Measurements from ENCODE around the gene CZIB.
"Not testable (repeated sequence)": the region's sequence is repeated elsewhere in the genome, so short reads cannot be mapped to it uniquely, and the experiment has no call there.

Gene CZIB

GRCh38 chr1:53238197-53239155 lies 18.0 kb upstream of the CZIB start, which contains the start of gene MAGOH:
Gene MAGOH (minus strand): TSS chr1:53238518. CDS start chr1:53238448, 70 bp downstream.
- peak; percentile 95 for DNase-seq (ENCODE audit: low spot score)

DNA sequence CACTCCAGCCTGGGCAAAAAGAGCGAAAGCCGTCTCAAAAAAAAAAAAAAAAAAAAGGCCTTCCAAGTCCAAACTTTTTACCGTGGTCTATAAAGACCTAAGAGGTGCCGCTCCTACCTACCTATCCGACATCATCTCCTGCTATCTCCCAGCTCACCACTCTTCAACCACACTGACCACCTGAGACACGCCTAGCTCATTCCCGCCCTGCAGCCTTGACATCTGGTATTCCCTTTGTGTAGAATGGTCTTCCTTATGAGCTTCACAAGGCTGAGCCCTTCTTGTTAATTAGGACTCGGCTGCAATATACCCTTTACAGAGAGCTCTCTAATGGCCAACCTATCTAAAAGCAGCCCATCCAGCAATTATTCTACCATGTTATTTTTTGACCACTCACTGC lies 17.2 kb upstream of the CZIB start:
- peak; percentile 14 for DNase-seq (ENCODE audit: low spot score)

DNA sequence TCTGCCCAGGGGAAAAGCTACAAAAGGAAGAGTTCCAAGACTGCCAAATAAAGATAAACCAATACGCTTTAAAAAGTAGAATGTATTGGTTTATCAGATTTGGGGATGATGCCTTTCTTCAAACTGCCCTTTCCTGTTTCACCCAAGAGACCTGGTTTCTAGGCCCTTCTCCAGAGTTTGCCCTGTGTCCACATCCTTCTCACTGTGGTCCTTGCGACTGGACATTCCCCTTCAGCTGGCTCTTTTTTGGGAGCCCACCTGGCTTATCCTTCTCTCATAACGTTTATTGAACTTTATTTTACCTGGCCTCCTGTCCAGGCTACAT lies 490 bp upstream of the CZIB start:
- no peak for DNase-seq (ENCODE audit: low spot score)

DNA sequence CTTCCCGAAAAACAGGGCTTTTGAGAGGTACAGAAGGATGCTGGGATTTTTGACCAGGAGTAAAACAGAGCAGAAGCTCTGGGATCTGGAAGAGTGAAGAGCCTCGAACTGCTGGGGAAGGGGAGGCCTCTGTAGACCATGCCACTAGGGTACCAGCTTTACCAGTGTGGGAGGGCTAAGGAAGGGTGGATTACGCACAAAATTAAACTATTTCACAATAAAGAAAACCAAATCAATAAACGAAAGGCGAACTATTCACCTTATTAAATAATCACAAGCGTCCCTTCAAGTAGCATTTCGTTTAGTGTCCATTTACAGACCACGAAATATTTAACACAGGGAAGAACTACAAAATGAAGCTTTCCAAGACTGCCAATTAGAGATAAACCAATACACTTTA lies 723 bp downstream of the CZIB start:
- no peak for DNase-seq (ENCODE audit: low spot score)

DNA sequence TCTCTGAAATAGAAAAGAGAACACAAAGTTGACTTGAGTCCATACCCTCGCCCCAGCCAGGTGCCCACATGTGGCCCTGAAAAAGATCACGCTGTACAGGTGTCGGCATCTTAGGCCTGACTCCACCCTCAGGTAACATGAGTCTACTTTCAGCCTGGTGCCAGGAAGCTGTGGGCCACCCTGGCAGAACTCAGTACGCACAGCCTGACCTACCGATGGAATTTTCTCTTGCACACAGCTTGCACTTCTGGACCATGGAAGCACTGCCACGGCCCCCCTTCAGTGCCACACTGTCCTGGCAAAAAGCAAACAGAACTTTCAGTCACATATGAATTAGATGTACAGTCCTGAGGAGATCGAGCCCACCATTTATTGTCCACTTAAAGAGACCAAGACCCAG lies 2.2 kb downstream of the CZIB start:
- DNase-seq (ENCODE audit: low spot score) = no peak

DNA sequence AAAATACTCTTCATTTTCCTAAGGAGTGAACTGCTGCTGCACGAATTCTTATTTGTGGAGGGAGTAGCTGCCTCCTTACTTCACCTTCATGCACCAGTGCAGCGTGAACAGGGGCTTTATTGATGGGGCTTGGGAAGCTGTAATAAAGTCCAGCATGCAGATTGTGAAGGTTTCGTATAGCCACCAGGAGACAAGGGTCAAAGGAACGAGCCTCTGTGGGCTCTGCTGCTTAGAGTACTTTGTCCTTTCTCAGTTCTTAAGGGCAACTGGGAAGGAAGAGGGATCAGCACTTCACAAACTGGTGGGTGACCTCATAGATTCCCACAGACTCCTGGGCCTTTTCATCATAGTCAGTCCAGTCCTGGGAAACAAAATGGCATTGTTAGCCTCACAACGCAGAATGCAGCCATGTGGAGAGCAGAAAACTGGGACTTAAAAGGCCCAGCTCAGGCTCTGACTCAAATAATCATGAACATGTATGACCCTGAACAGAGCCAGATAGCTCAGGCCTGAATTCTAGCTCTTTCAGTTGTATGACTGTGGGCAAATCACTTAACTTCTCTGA lies 6.0 kb downstream of the CZIB start:
- DNase-seq (ENCODE audit: low spot score) = no peak

- DNase-seq (ENCODE audit: low spot score) = no peak
Measured at GRCh38 chr1:53210954-53211353, 9.5 kb downstream of the CZIB start.

GRCh38 chr1:53210352-53210751 lies 10.1 kb downstream of the CZIB start:
- DNase-seq (ENCODE audit: low spot score) = no peak

GRCh38 chr1:53207726-53208125 lies 12.7 kb downstream of the CZIB start:
- DNase-seq (ENCODE audit: low spot score) = no peak

GRCh38 chr1:53206735-53207379 lies 13.6 kb downstream of the CZIB start:
- DNase-seq (ENCODE audit: low spot score) = no peak

GRCh38 chr1:53206083-53206685 lies 14.2 kb downstream of the CZIB start:
- not testable (repeated sequence) for DNase-seq (ENCODE audit: low spot score)

- not testable (repeated sequence) for DNase-seq (ENCODE audit: low spot score)
Measured at GRCh38 chr1:53205496-53205895, 14.9 kb downstream of the CZIB start.

DNA sequence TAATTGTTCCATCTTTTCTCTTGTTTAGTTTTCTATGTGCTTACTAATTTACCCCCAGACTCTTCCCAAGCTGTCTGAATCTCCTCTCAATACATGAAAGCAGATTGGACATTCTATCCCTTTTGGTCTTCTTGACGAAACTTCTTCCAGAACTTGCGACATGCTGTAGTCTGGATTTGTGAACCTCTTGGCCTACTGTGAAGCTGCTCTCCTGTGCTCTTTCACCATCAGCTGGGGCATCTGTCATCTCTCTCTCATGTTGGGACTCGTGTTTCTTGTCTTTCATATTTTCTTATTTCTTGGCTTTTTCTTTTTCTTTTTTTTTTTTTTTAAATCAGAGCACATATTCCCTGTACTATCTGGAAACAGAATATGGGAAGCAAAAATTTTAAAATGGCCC lies 17.0 kb downstream of the CZIB start:
- DNase-seq (ENCODE audit: low spot score) = no peak

DNA sequence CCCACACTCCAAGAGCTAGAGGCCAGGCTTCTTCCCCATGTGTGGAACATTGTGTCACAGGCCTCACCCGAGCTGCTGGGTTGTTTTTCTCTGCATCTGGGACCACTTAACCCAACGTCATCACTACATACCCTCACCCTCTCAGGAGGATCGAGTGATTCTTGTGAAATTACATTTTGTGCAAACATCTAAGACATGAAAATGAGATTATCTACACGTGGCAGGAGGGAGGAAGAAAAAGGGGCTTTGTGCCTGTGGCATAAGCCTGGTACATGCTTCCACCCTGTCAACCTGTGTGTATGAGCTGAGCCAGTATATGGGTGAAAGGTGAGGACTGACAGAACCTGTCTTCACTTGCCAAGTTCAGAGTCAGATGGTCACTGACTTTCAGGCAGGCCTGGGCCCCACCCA lies 22.2 kb downstream of the CZIB start:
- DNase-seq (ENCODE audit: low spot score) = no peak

DNA sequence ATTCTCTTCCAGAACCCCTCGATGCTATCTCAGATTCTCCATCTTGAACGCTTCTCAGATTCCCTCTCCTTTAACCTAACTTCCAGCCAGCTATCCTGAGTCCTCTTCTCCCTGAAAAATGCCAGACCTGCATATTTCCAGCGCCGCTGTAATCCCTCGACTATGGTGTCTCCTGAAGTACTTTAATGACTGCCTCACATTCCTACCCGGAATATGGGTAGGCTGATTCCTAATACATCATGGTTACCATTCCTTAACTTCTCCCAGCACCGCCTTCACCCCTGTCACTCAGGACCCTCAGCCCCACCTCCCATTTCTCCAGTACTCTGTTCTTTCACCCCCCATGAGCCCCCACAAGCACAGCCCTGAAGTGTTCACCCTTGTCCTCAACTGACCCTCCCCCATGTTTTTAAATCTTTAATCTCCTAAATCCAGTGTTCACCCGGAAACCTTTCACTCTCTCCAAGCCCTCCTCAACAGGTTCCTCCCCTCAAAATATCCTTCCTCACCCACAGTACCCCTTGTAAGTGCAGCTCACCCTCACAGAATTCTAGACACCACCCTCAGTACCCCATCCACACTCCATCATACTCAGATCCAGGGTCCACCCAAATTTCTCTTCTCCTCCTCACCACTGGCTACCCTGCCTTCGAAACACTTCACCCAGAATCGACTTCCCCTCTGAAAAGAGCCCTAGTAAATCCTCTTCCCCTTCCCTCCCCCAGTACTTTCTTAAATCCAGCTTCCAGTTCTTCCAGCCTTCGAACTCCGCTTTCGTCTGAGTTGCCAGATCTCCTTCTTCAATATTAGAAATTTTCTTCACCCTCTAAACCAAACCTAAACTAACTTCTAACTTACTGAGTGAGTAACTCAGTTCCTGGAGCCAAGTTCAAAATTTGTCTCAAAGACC lies 22.9 kb downstream of the CZIB start:
- DNase-seq (ENCODE audit: low spot score) = no peak

GRCh38 chr1:53196485-53197290 lies 23.7 kb downstream of the CZIB start, which contains the start of gene CPT2:
Gene CPT2 (plus strand): TSS chr1:53196824. CDS start chr1:53196944, 120 bp downstream.
- DNase-seq (ENCODE audit: low spot score) = peak; percentile 87

DNA sequence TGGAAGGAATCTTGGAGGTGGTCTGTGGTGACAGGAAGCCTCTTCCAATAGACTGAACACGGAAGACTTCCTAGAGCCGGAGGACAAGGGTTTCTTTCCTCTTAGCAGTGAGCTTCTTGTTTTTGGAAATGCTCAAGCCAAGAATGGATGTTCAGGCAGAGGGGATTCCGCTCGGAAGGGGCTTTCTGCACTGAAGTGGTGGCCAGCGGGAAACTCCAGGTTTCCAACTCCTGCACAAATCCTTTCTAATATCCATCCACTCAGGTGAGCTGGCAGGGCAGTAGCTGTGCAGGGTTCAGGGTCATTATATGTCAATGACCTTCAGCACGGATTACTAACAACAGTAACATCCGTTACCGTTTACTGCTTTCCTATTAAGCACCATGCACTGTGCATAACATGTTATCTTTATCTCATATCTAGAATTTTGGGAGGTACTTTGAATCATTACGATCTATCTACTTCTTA lies 24.4 kb downstream of the CZIB start:
- peak; percentile 20 for DNase-seq (ENCODE audit: low spot score)

- no peak for DNase-seq (ENCODE audit: low spot score)
Measured at GRCh38 chr1:53195246-53196016, 25.0 kb downstream of the CZIB start.

GRCh38 chr1:53190210-53190611 lies 30.2 kb downstream of the CZIB start:
- DNase-seq (ENCODE audit: low spot score) = no peak

DNA sequence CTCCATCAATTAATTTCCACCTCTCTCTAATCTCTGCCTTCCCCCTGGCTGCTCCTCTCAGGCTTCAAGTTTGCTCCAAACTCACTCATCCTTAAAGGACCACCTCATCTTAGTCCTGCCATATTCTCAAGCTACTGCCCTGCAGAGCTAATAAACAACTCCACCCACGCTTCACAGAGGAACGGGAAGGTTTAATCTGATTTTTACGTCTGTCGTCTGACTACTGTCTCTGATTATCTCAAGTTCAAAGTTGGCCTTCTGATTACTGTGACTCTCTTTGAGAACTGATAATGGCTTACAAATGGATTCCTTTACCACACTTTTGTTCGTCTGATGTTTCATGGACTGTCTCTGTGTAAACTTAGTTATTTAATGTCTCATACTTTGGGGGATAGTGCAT lies 31.4 kb downstream of the CZIB start:
- DNase-seq (ENCODE audit: low spot score) = no peak
